ENCODE data around the gene CD6. TPM values are rescaled to one million over a fixed set of nuclear protein-coding genes. Genes with fewer than 3 reads are reported as not detected.

The CD6 gene
- total and polyA plus RNA-seq, 2 of the 8 experiments (the other 6 are each of a cell fraction or from before 2014, with no cell fraction given) = 0.03 TPM; not detected in 1

- no peak for FAIRE-seq
- TF ChIP-seq YY1 (IDR thresholded peaks at IDR 0.05; ENCODE audit: low read depth, low read length) (no peak), TAF1 (IDR thresholded peaks at IDR 0.05; ENCODE audit: low read depth, low read length) (no peak), ASH2L (IDR thresholded peaks at IDR 0.05; ENCODE audit: low read length) (no peak), SRF (IDR thresholded peaks at IDR 0.05; ENCODE audit: low read depth, low read length) (no peak), EGR1 (IDR thresholded peaks at IDR 0.05; ENCODE audit: borderline replicate concordance, low read depth, low read length) (no peak), HDAC6 (IDR thresholded peaks at IDR 0.05; ENCODE audit: low read depth, low read length) (no peak), GABPA (IDR thresholded peaks at IDR 0.05; ENCODE audit: borderline replicate concordance, insufficient read depth, low read length) (no peak), POLR2AphosphoS5 (IDR thresholded peaks at IDR 0.05; ENCODE audit: low read depth, low read length) (no peak), JUN (IDR thresholded peaks at IDR 0.05; ENCODE audit: low read depth, low read length) (no peak), TBP (IDR thresholded peaks at IDR 0.05; ENCODE audit: low read depth, low read length) (no peak), SP4 (IDR thresholded peaks at IDR 0.05; ENCODE audit: low read length) (no peak), POU5F1 (IDR thresholded peaks at IDR 0.05; ENCODE audit: low read depth, low read length) (no peak), BRCA1 (IDR thresholded peaks at IDR 0.05; ENCODE audit: low read depth, low read length) (no peak), TCF12 (IDR thresholded peaks at IDR 0.05; ENCODE audit: low read depth, low read length) (no peak), RXRA (IDR thresholded peaks at IDR 0.05; ENCODE audit: insufficient read depth, low read depth, low read length) (no peak), CHD1 (IDR thresholded peaks at IDR 0.05; ENCODE audit: low read depth, low read length) (no peak)
- Histone ChIP-seq H2BK12ac (ENCODE audit: low read depth, low read length) (no peak overlapping the region), H3K9ac (replicated peaks in 1 of 4; ENCODE audit: extremely low read depth in 1 of 4, low read depth in 3 of 4, low read length in 3 of 4) (no peak overlapping the region), H3K23me2 (ENCODE audit: low read depth, low read length) (no peaks in the 10 kb centered on the region), H3K9me3 (ENCODE audit: insufficient read depth in 2 of 2, low read depth in 1 of 2, low read length in 1 of 2) (no peaks in the 10 kb centered on the region), H4K8ac (ENCODE audit: extremely low read depth, insufficient read depth, low read length) (peak overlapping the region; percentile 15; the same call in 1 of the 2 replicates), H2BK120ac (replicated peaks; ENCODE audit: low read depth, low read length) (no peak overlapping the region), H2BK15ac (ENCODE audit: low read length) (no peak overlapping the region), H3K4me2 (ENCODE audit: insufficient read depth in 1 of 2, low read depth in 2 of 2, low read length in 2 of 2) (no peak overlapping the region), H2BK5ac (ENCODE audit: low read depth, low read length) (no peak overlapping the region), H4K91ac (replicated peaks; ENCODE audit: insufficient read length, low read length) (no peak overlapping the region), H3K56ac (replicated peaks; ENCODE audit: insufficient read length, low read depth, low read length) (no peak overlapping the region), H2AK5ac (ENCODE audit: low read depth, low read length) (no peak overlapping the region), H2BK20ac (ENCODE audit: low read length) (no peak overlapping the region), H3K23ac (ENCODE audit: insufficient read length) (no peak overlapping the region), H3K27ac (ENCODE audit: low read depth, low read length) (no peak overlapping the region), H3K18ac (ENCODE audit: extremely low read depth, low read length) (no peak overlapping the region), H4K5ac (ENCODE audit: insufficient read length, low read depth, low read length) (no peak overlapping the region), H3K4me3 (ENCODE audit: extremely low read depth in 1 of 4, insufficient read depth in 2 of 4, low read depth in 3 of 4, low read length in 4 of 4) (no peak overlapping the region), H3K4ac (replicated peaks; ENCODE audit: insufficient read length, low read depth, low read length) (no peak overlapping the region), H3K79me2 (ENCODE audit: control insufficient read depth in 1 of 2, insufficient read depth in 2 of 2, low read length in 2 of 2) (no peaks in the 10 kb centered on the region), H2AFZ (ENCODE audit: low read length) (no peak overlapping the region), H3K36me3 (ENCODE audit: control insufficient read depth in 2 of 4, insufficient read depth in 4 of 4, low read length in 3 of 4) (no peaks in the 10 kb centered on the region), H3K14ac (ENCODE audit: insufficient read length) (no peak overlapping the region), H3K27me3 (replicated peaks in 1 of 4; ENCODE audit: control insufficient read depth in 3 of 4, extremely low read depth in 1 of 4, insufficient read depth in 3 of 4, low read length in 3 of 4) (no peaks in the 10 kb centered on the region), H3K4me1 (replicated peaks in 1 of 4; ENCODE audit: control insufficient read depth in 3 of 4, insufficient read depth in 4 of 4, low read length in 3 of 4) (no peaks in the 10 kb centered on the region), H4K20me1 (replicated peaks in 1 of 2; ENCODE audit: control insufficient read depth in 1 of 2, insufficient read depth in 2 of 2, low read length in 2 of 2) (no peaks in the 10 kb centered on the region), H3K79me1 (ENCODE audit: low read depth, low read length) (no peaks in the 10 kb centered on the region)
- POLR2A ChIA-PET (ENCODE audit: partially characterized antibody) = no interaction called here
- CTCF ChIA-PET (ENCODE audit: partially characterized antibody) = interaction anchor here (0.6 to 1.6 kb wide), 3 partner anchors 11 to 322 kb away, joined by 3 to 7 read pairs (median 7); no protein-coding TSS in a partner anchor
- WGBS, 2 experiments (ENCODE audit: extremely low coverage in 1 of 2, insufficient coverage in 1 of 2, insufficient read length in 1 of 2, insufficient replicate concordance in 2 of 2, low coverage in 1 of 2, low lambda C conversion rate in 2 of 2, missing lambda C conversion rate in 1 of 2) = 85% methylated on average over 6 of the region's 6 CpGs; no CpG with 5 or more reads in 1 of the 2 experiments
- no peak for DNase-seq (ENCODE audit: low read depth in 1 of 2, low spot score in 2 of 2)
Observed at GRCh38 chr11:61053191-61053590, 81.7 kb downstream of the CD6 start.

All from H1 (cell line).